Peyer's patch (tissue), 4 donors: ENCODE data around the gene ZNF417. TPM values are rescaled to one million over a fixed set of nuclear protein-coding genes. Genes with fewer than 3 reads are reported as not detected.
A peak's percentile ranks its signal among the peaks of the same experiment; 100 is the strongest.
"Not testable (repeated sequence)": the region's sequence is repeated elsewhere in the genome, so short reads cannot be mapped to it uniquely, and the experiment has no call there.

Experiments
- DNase-seq, 3 donors: peaks; one replicate each; pipeline ENCODE4 v3.0.0-alpha.2; 2017 to 2019
- H3K27ac ChIP-seq, 4 donors: fragments of 200-600 bp; sonication (generic); one replicate each; pipeline ENCODE4 v1.5.1; 2016 to 2019
- H3K27me3 ChIP-seq, 2 donors: fragments of 200-600 bp; sonication (generic); one replicate each; pipeline ENCODE4 v1.5.1; 2019
- H3K36me3 ChIP-seq, 3 donors: fragments of 200-600 bp; sonication (generic); one replicate each; pipeline ENCODE4 v1.5.1; 2016 to 2019
- H3K4me1 ChIP-seq, 4 donors: fragments of 200-600 bp; sonication (generic); one replicate each; pipeline ENCODE4 v1.5.1; 2016 to 2019
- H3K4me3 ChIP-seq, 4 donors: fragments of 200-600 bp; sonication (generic); 1 replicate in 3 of 4; 2 replicates in 1 of 4; pipeline ENCODE4 v1.5.1; 2016 to 2019; ENCODE audit warnings: mild to moderate bottlenecking in 1 of 4
- H3K9me3 ChIP-seq, 4 donors: fragments of 200-600 bp; sonication (generic); one replicate each; pipeline ENCODE4 v1.5.1; 2016 to 2019; ENCODE audit warnings: mild to moderate bottlenecking in 1 of 4
- CTCF ChIP-seq, 6 experiments: fragments of 450-650 bp in 4 of 6; fragments of 200-600 bp in 2 of 6; sonication (generic) in 1 of 6; IDR thresholded peaks; one replicate each; pipeline ENCODE4 v1.5.1; 2017 to 2019; ENCODE audit warnings: antibody characterized with exemption in 6 of 6, mild to moderate bottlenecking in 3 of 6, moderate library complexity in 1 of 6
- POLR2A ChIP-seq, 2 donors: fragments of 450-650 bp; IDR thresholded peaks; one replicate each; pipeline ENCODE4 v1.5.1; 2017; ENCODE audit warnings: antibody characterized with exemption in 2 of 2, mild to moderate bottlenecking in 2 of 2, moderate library complexity in 2 of 2
- total RNA-seq, 4 donors: library from RNA; depleted of rRNA; stranded (reverse); fragments of >200 nt; gene quantifications; one replicate each; pipeline ENCODE4 v1.1.0, GENCODE V29; 2016

The ZNF417 gene
- total RNA-seq, 4 donors from 2014 or later = 13.5 to 54.5 (median 19.0) TPM

GRCh38 chr19:57905258-57905657 lies 11.1 kb downstream of the ZNF417 start:
- Histone ChIP-seq H3K27me3 (no peaks in the 10 kb centered on the region), H3K9me3 (peaks cover 0 to 17% (median 0%) of the 10 kb centered on the region in 4 donors), H3K4me3 (no peak overlapping the region), H3K4me1 (peaks cover 0 to 8% (median 0%) of the 10 kb centered on the region in 4 donors), H3K27ac (no peak overlapping the region), H3K36me3 (peaks cover 0 to 18% (median 0%) of the 10 kb centered on the region in 3 donors)
- no peak for TF ChIP-seq CTCF (IDR thresholded peaks at IDR 0.05)
- no peak for TF ChIP-seq POLR2A (IDR thresholded peaks at IDR 0.05)
- DNase-seq = no peak

- H3K27ac ChIP-seq = peak overlapping the region in 2 of 4 donors; percentile 51 to 59
- H3K4me3 ChIP-seq = peak overlapping the region in 2 of 4 donors; percentile 10 to 20
Observed at GRCh38 chr19:57903618-57904184, 12.7 kb downstream of the ZNF417 start.

GRCh38 chr19:57900311-57900710 lies 16.1 kb downstream of the ZNF417 start:
- no peak overlapping the region for H3K27ac ChIP-seq
- no peaks in the 10 kb centered on the region for H3K27me3 ChIP-seq
- no peaks in the 10 kb centered on the region for H3K36me3 ChIP-seq
- peaks cover 0 to 6% (median 0%) of the 10 kb centered on the region in 4 donors for H3K9me3 ChIP-seq
- DNase-seq = no peak
- H3K4me3 ChIP-seq = no peak overlapping the region
- peaks cover 0 to 8% (median 0%) of the 10 kb centered on the region in 4 donors for H3K4me1 ChIP-seq
- TF ChIP-seq CTCF (IDR thresholded peaks at IDR 0.05) (no peak), POLR2A (IDR thresholded peaks at IDR 0.05) (no peak)

More at GRCh38 chr19:57903618-57904184, 12.7 kb downstream of the ZNF417 start:
- peak in 2 of 3 donors; percentile 58 to 61 for DNase-seq
- TF ChIP-seq POLR2A (IDR thresholded peaks at IDR 0.05) = no peak
- no peak for TF ChIP-seq CTCF (IDR thresholded peaks at IDR 0.05)
- H3K4me1 ChIP-seq = peaks cover 0 to 8% (median 0%) of the 10 kb centered on the region in 4 donors
- H3K36me3 ChIP-seq = peaks cover 0 to 8% (median 0%) of the 10 kb centered on the region in 3 donors
- H3K27me3 ChIP-seq = no peaks in the 10 kb centered on the region
- H3K9me3 ChIP-seq = peaks cover 0 to 14% (median 0%) of the 10 kb centered on the region in 4 donors

GRCh38 chr19:57890706-57891105 lies 25.7 kb downstream of the ZNF417 start:
- not testable (repeated sequence) for H3K9me3 ChIP-seq, H3K4me1 ChIP-seq, H3K27ac ChIP-seq, DNase-seq, H3K36me3 ChIP-seq, H3K4me3 ChIP-seq, H3K27me3 ChIP-seq

GRCh38 chr19:57888560-57889231 lies 27.7 kb downstream of the ZNF417 start, which contains the start of gene ZNF814:
Gene ZNF814, minus strand, starts transcription at chr19:57889037. Its CDS starts 235 bp downstream, at chr19:57888802.
- H3K27ac ChIP-seq = peak within 1 kb of the TSS; percentile 56 to 84 (median 71)
- TF ChIP-seq POLR2A (IDR thresholded peaks at IDR 0.05) = peak in 1 of 2 donors; percentile 5
- TF ChIP-seq CTCF (IDR thresholded peaks at IDR 0.05) = peak in 4 of 6 experiments; percentile 52 to 66 (median 56)
- peaks cover 0 to 7% (median 0%) of the 10 kb centered on the region in 4 donors for H3K4me1 ChIP-seq
- H3K4me3 ChIP-seq = peak within 1 kb of the TSS; percentile 63 to 74 (median 69)
- H3K27me3 ChIP-seq = no peaks in the 10 kb centered on the region
- DNase-seq = peak; percentile 88 to 96 (median 90)
- H3K9me3 ChIP-seq = peaks cover 0 to 14% (median 0%) of the 10 kb centered on the region in 4 donors
- peaks cover 0 to 14% (median 0%) of the 10 kb centered on the region in 3 donors for H3K36me3 ChIP-seq

- Histone ChIP-seq H3K4me3 (peak overlapping the region; percentile 63 to 74 (median 69)), H3K9me3 (peaks cover 0 to 20% (median 0%) of the 10 kb centered on the region in 4 donors), H3K27me3 (no peaks in the 10 kb centered on the region), H3K4me1 (peaks cover 0 to 7% (median 0%) of the 10 kb centered on the region in 4 donors), H3K36me3 (peaks cover 0 to 20% (median 0%) of the 10 kb centered on the region in 3 donors), H3K27ac (peak overlapping the region; percentile 56 to 84 (median 71))
- DNase-seq = no peak
- TF ChIP-seq CTCF (IDR thresholded peaks at IDR 0.05) (no peak), POLR2A (IDR thresholded peaks at IDR 0.05) (no peak)
Observed at GRCh38 chr19:57888107-57888559, 28.3 kb downstream of the ZNF417 start.
